ENCODE results near the gene PDGFRA. TPM values are rescaled to one million over a fixed set of nuclear protein-coding genes. Genes with fewer than 3 reads are reported as not detected.

Gene PDGFRA
- polyA plus RNA-seq, 1 donor from 2014 or later, result 0.43 TPM

GRCh38 chr4:54271464-54271863 lies 42.4 kb downstream of the PDGFRA start:
- H4K20me1 ChIP-seq (ENCODE audit: insufficient read depth), result no peaks in the 10 kb centered on the region
- no peak overlapping the region for H2AFZ ChIP-seq (ENCODE audit: low read depth, low read length)
- H3K4me2 ChIP-seq (ENCODE audit: low read length), result no peak overlapping the region
- no peaks in the 10 kb centered on the region for H3K79me2 ChIP-seq (replicated peaks; ENCODE audit: insufficient read depth, low read length)
- no peaks in the 10 kb centered on the region for H3K27me3 ChIP-seq (ENCODE audit: insufficient read depth, low read depth, low read length)
- H3K27ac ChIP-seq (ENCODE audit: low read length), result no peak overlapping the region
- H3F3A ChIP-seq (ENCODE audit: insufficient read depth, low read length, poor library complexity, severe bottlenecking), result no peaks in the 10 kb centered on the region
- H3K9me3 ChIP-seq (ENCODE audit: low read length), result no peaks in the 10 kb centered on the region
- no peaks in the 10 kb centered on the region for H3K9me2 ChIP-seq (ENCODE audit: insufficient read depth, low read length)
- H3K9ac ChIP-seq (ENCODE audit: low read length), result no peak overlapping the region
- no peak for TF ChIP-seq RAD21 (conservative IDR thresholded peaks at IDR 0.05)
- no peak for TF ChIP-seq EP300 (conservative IDR thresholded peaks at IDR 0.05; ENCODE audit: poor library complexity, severe bottlenecking)
- no peak for TF ChIP-seq SMC3 (conservative IDR thresholded peaks at IDR 0.05; ENCODE audit: poor library complexity)
- TF ChIP-seq MXI1 (conservative IDR thresholded peaks at IDR 0.05; ENCODE audit: poor library complexity, severe bottlenecking), result no peak
- no peak for TF ChIP-seq EZH2 (IDR thresholded peaks at IDR 0.05; ENCODE audit: borderline replicate concordance, insufficient read depth, low read length, poor library complexity, severe bottlenecking)
- no peak for TF ChIP-seq TAF1 (IDR thresholded peaks at IDR 0.05; ENCODE audit: low read depth)
- TF ChIP-seq POLR2AphosphoS5 (IDR thresholded peaks at IDR 0.05), result no peak
- TF ChIP-seq CTCF (IDR thresholded peaks at IDR 0.05; ENCODE audit: poor library complexity, severe bottlenecking), result no peak
- no peak for TF ChIP-seq REST (IDR thresholded peaks at IDR 0.05; ENCODE audit: borderline replicate concordance)
- H3K36me3 ChIP-seq (ENCODE audit: insufficient read depth, low read length), result no peaks in the 10 kb centered on the region
- H3K4me3 ChIP-seq (ENCODE audit: low read length), result no peak overlapping the region

- TF ChIP-seq CTCF (IDR thresholded peaks at IDR 0.05; ENCODE audit: poor library complexity, severe bottlenecking) (no peak), TAF1 (IDR thresholded peaks at IDR 0.05; ENCODE audit: low read depth) (no peak), MXI1 (conservative IDR thresholded peaks at IDR 0.05; ENCODE audit: poor library complexity, severe bottlenecking) (no peak), EZH2 (IDR thresholded peaks at IDR 0.05; ENCODE audit: borderline replicate concordance, insufficient read depth, low read length, poor library complexity, severe bottlenecking) (no peak), RAD21 (conservative IDR thresholded peaks at IDR 0.05) (no peak), REST (IDR thresholded peaks at IDR 0.05; ENCODE audit: borderline replicate concordance) (no peak), POLR2AphosphoS5 (IDR thresholded peaks at IDR 0.05) (no peak), SMC3 (conservative IDR thresholded peaks at IDR 0.05; ENCODE audit: poor library complexity) (no peak), EP300 (conservative IDR thresholded peaks at IDR 0.05; ENCODE audit: poor library complexity, severe bottlenecking) (no peak)
- Histone ChIP-seq H4K20me1 (ENCODE audit: insufficient read depth) (no peaks in the 10 kb centered on the region), H3K27me3 (ENCODE audit: insufficient read depth, low read depth, low read length) (no peaks in the 10 kb centered on the region), H3K36me3 (ENCODE audit: insufficient read depth, low read length) (no peaks in the 10 kb centered on the region), H3F3A (ENCODE audit: insufficient read depth, low read length, poor library complexity, severe bottlenecking) (no peaks in the 10 kb centered on the region), H3K9me3 (ENCODE audit: low read length) (no peaks in the 10 kb centered on the region), H2AFZ (ENCODE audit: low read depth, low read length) (no peak overlapping the region), H3K9me2 (ENCODE audit: insufficient read depth, low read length) (no peaks in the 10 kb centered on the region), H3K4me2 (ENCODE audit: low read length) (no peak overlapping the region), H3K27ac (ENCODE audit: low read length) (no peak overlapping the region), H3K79me2 (replicated peaks; ENCODE audit: insufficient read depth, low read length) (no peaks in the 10 kb centered on the region), H3K4me3 (ENCODE audit: low read length) (no peak overlapping the region), H3K9ac (ENCODE audit: low read length) (no peak overlapping the region)
Observed at GRCh38 chr4:54272051-54272450, 43.0 kb downstream of the PDGFRA start.

Data from neural cell (in vitro differentiated cells).